GM12873 (cell line): ENCODE data around the gene PTPMT1.

ENCODE experiments used
- TF ChIP-seq, protein P1 (sequence below): IDR thresholded peaks from 2 replicates; pipeline ENCODE4 v1.5.1; 2012; ENCODE audit warnings: low read depth, mild to moderate bottlenecking, moderate library complexity, low read length, control low read depth; ENCODE audit not compliant: insufficient read depth; ENCODE audit errors: missing control alignments

PTPMT1 gene

DNA sequence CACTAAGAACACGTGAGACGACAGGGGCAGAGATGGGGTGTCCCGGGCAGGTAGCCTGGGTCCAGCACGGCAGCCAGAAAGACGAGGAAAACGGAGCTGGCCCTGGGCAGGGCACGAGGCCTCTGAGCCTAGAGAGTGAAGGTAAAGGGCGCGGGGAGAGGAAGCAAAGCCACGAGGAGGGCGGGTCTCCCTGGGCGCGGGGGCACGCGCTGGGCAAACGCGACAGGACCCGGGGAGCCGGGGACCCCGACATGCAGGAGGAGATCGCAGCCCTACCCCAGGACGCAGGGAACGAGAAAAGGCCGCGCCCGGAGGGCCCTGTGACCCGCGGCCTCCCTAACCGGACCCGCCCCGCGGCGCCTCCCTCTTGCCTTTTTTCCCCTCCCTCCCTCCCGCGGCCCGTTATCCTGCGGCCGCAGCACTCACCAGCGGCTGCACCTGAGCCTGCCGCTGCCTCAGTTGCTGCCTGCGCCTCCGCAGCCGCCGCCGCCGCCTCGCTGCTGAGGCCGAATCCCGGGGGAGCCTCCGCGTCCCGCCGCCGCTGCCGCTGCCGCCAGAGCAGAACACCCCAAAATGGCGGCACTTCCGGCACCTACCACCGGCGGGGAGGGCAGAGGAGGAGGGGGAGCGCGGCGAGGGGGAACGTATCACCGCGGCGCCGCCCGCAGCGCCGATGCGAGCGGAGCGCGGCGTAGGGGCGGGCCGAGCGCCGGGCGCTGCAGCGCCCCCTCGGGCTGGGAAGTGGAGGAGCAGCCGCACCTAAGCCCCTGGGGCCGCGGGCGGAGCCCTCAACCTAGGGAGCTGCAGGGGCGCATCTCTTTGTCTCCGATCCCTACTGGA lies 12.6 kb upstream of the PTPMT1 start, which contains the start of gene CELF1:
Gene CELF1, minus strand, starts transcription at position 567 of the 840 bp plus-strand sequence. CDS start 53,609 bp downstream, outside the sequence.
- TF ChIP-seq, protein P1, sequence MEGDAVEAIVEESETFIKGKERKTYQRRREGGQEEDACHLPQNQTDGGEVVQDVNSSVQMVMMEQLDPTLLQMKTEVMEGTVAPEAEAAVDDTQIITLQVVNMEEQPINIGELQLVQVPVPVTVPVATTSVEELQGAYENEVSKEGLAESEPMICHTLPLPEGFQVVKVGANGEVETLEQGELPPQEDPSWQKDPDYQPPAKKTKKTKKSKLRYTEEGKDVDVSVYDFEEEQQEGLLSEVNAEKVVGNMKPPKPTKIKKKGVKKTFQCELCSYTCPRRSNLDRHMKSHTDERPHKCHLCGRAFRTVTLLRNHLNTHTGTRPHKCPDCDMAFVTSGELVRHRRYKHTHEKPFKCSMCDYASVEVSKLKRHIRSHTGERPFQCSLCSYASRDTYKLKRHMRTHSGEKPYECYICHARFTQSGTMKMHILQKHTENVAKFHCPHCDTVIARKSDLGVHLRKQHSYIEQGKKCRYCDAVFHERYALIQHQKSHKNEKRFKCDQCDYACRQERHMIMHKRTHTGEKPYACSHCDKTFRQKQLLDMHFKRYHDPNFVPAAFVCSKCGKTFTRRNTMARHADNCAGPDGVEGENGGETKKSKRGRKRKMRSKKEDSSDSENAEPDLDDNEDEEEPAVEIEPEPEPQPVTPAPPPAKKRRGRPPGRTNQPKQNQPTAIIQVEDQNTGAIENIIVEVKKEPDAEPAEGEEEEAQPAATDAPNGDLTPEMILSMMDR = peak; percentile 85

DNA sequence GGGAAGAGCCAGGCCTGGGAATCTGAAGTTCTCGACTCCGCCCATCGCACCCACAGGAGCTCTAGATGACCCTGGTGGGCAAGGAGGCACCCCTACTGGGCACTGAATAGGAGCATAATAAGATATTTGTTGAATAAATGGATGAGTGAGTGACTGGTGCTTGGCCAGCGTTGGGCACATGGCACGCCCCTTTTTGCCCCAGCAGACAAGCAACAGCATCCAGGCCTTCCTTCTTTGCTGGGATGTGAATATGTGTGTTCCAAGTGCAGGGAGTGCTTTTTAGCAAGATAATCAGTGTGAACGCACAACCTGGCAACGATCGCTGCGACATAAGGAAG lies 12.0 kb upstream of the PTPMT1 start:
- TF ChIP-seq, protein P1 = no peak

DNA sequence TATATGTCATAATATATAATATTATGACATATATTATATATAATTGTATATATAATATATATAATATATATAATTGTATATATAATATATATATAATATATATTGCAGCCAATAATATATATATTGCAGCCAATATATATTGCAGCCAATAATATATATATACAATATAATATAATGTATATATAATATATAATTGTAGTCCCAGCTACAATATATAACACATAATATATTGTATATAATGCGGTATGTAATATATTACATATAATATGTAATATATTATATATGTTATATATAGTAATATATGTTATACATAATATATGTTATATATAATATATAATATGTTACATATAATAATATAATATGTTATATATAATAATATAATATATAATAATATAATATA lies 6.7 kb upstream of the PTPMT1 start:
- TF ChIP-seq, protein P1 = no peak

DNA sequence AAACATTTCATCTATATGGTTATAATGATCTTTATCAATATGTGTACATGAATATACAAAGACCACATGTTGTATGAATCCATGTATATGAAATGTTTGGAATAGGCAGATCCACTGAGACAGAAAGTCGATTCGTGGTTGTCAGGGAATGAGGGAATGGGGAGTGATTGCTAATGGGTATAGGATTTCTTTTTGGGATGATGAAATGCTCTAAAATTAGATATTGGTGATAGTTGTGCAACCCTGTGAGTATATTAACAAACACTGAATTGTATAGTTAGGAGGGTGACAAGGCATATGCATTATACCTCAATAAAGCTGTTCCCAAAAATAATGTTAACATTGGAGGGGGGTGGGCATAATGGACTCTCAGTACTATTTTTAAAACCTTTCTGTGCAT lies 5.0 kb upstream of the PTPMT1 start:
- TF ChIP-seq, protein P1 = no peak

DNA sequence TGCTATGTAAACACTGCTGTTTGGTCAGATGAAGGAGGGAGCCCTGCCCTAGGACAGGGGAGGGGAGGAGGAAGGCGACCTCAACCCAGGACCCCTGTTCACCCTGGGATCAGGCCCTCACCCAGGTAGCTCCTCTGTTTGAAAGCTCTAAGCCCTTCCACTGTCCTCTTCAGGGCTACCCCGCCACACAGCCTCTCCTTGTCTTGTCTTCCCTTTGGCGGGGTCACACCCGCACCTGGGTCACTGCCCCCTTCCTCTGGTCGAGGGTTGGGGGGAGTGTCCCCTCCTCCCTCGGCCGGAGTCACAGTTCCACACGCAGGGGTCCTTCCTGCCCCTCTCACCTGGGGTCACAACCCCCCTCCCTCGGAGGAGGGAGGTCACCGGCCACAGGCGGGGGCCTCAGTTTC lies 463 bp upstream of the PTPMT1 start:
- TF ChIP-seq, protein P1 = no peak

DNA sequence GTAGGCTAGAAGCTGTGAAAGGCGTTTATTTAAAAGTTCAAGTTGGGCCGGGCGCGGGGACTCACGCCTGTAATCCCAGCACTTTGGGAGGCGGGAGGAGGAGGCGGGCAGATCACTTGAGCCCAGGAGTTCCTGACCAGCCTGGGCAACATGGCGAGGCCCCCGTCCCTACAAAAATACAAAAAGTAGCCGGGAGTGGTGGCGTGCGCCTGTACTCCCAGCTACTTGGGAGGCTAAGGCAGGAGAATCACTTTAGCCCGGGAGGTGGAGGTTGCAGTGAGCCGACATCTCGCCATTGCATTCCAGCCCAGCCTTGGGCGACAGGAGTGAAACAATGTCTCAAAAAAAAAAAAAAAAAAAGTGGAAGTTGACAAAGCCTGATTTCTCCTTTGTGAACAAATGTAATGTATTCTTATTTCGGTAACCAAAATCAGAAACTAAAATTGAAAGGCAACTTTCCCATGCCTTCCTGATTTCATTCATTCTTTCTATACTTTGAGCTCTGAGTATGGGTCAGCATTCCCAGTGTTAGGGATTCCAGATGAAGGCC lies 825 bp downstream of the PTPMT1 start:
- TF ChIP-seq, protein P1 = no peak

DNA sequence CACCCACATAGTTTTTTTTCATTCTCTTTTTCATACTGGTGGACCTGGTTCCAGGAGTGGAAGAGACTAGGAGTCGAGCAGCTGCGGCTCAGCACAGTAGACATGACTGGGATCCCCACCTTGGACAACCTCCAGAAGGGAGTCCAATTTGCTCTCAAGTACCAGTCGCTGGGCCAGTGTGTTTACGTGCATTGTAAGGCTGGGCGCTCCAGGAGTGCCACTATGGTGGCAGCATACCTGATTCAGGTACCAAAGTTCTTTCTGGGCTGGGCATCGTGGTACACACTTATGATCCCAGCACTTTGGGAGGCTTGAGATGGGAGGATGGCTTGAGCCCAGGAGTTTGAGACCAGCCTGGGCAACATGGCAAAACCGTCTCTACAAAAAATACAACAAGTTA lies 4.2 kb downstream of the PTPMT1 start:
- TF ChIP-seq, protein P1 = no peak
